ENCODE results near the gene ATXN2. TPM values are rescaled to one million over a fixed set of nuclear protein-coding genes. Genes with fewer than 3 reads are reported as not detected.

The ATXN2 gene
- total RNA-seq, 2 experiments from 2014 or later, result 32.2 to 35.6 TPM

- H3K4me1 Mint-ChIP-seq (ENCODE audit: low read depth), result peaks cover 63% of the 10 kb centered on the region
- H3K36me3 Mint-ChIP-seq (ENCODE audit: low read depth), result peaks cover 49% of the 10 kb centered on the region
- H3K27ac Mint-ChIP-seq, result peak overlapping the region; percentile 95
- H3K4me3 Mint-ChIP-seq, result peak overlapping the region; percentile 97
- ChIA-PET CTCF (interaction anchor here (10.5 to 25.6 kb wide), 2 partner anchors 13 to 28 kb away, joined by 91 to 1222 read pairs; no protein-coding TSS in a partner anchor), POLR2A (interaction anchor here (1.0 to 13.4 kb wide), 4 partner anchors 15 to 42 kb away, joined by 3 to 225 read pairs (median 18); no protein-coding TSS in a partner anchor)
- TF ChIP-seq CTCF (IDR thresholded peaks at IDR 0.05), result no peak
- intact Hi-C loops (cut with micrococcal nuclease), result no loop called here
- no peaks in the 10 kb centered on the region for H3K27me3 Mint-ChIP-seq
- DNase-seq (peak; percentile 61), ATAC-seq (no peak)
- no peaks in the 10 kb centered on the region for H3K9me3 Mint-ChIP-seq
Observed at GRCh38 chr12:111409780-111410430, 189.2 kb downstream of the ATXN2 start.

GRCh38 chr12:111409403-111409779 is 189.7 kb downstream of the ATXN2 start:
- H3K4me1 Mint-ChIP-seq (ENCODE audit: low read depth), result peaks cover 64% of the 10 kb centered on the region
- H3K9me3 Mint-ChIP-seq, result no peaks in the 10 kb centered on the region
- no peak for DNase-seq
- intact Hi-C loops (cut with micrococcal nuclease), result no loop called here
- ChIA-PET POLR2A (interaction anchor here (1.0 to 13.4 kb wide), 5 partner anchors 16 to 42 kb away, joined by 3 to 225 read pairs (median 30); no protein-coding TSS in a partner anchor), CTCF (interaction anchor here (10.5 to 25.6 kb wide), 2 partner anchors 13 to 28 kb away, joined by 91 to 1222 read pairs; no protein-coding TSS in a partner anchor)
- ATAC-seq, result no peak
- no peak for TF ChIP-seq CTCF (IDR thresholded peaks at IDR 0.05)
- H3K27ac Mint-ChIP-seq, result peak overlapping the region; percentile 95
- no peaks in the 10 kb centered on the region for H3K27me3 Mint-ChIP-seq
- H3K4me3 Mint-ChIP-seq, result peak overlapping the region; percentile 97
- peaks cover 44% of the 10 kb centered on the region for H3K36me3 Mint-ChIP-seq (ENCODE audit: low read depth)

GRCh38 chr12:111408686-111409402 is 190.3 kb downstream of the ATXN2 start:
- TF ChIP-seq CTCF (IDR thresholded peaks at IDR 0.05), result no peak
- DNase-seq (no peak), ATAC-seq (no peak)
- Mint-ChIP-seq H3K4me3 (peak overlapping the region; percentile 97), H3K27ac (peak overlapping the region; percentile 95), H3K4me1 (ENCODE audit: low read depth) (peaks cover 69% of the 10 kb centered on the region), H3K9me3 (no peaks in the 10 kb centered on the region), H3K27me3 (no peaks in the 10 kb centered on the region), H3K36me3 (ENCODE audit: low read depth) (peaks cover 44% of the 10 kb centered on the region)
- ChIA-PET POLR2A (interaction anchor here (1.0 to 13.4 kb wide), 6 partner anchors 17 to 43 kb away, joined by 3 to 225 read pairs (median 18); no protein-coding TSS in a partner anchor), CTCF (interaction anchor here (10.5 to 25.6 kb wide), 2 partner anchors 12 to 29 kb away, joined by 91 to 1222 read pairs; no protein-coding TSS in a partner anchor)
- intact Hi-C loops (cut with micrococcal nuclease), result no loop called here

GRCh38 chr12:111408116-111408440 is 191.0 kb downstream of the ATXN2 start:
- Mint-ChIP-seq H3K27me3 (no peaks in the 10 kb centered on the region), H3K36me3 (ENCODE audit: low read depth) (peaks cover 36% of the 10 kb centered on the region), H3K9me3 (no peaks in the 10 kb centered on the region), H3K4me3 (peak overlapping the region; percentile 97), H3K27ac (peak overlapping the region; percentile 95), H3K4me1 (ENCODE audit: low read depth) (peaks cover 69% of the 10 kb centered on the region)
- ATAC-seq (no peak), DNase-seq (no peak)
- no peak for TF ChIP-seq CTCF (IDR thresholded peaks at IDR 0.05)
- POLR2A ChIA-PET, result interaction anchor here (1.8 to 13.4 kb wide), 5 partner anchors 17 to 44 kb away, joined by 6 to 225 read pairs (median 30); no protein-coding TSS in a partner anchor
- CTCF ChIA-PET, result interaction anchor here (10.5 to 25.6 kb wide), 2 partner anchors 12 to 30 kb away, joined by 91 to 1222 read pairs; no protein-coding TSS in a partner anchor
- intact Hi-C loops (cut with micrococcal nuclease), result no loop called here

Data from activated CD8-positive, alpha-beta T cell treated with anti-CD3 and anti-CD28 coated beads for 36 hours (primary cell).